DMS153 treated with DMSO at 0.1 percent for 48 hours (cell line): Measurements from ENCODE around the gene DLL4.
"Not testable (repeated sequence)": the region's sequence is repeated elsewhere in the genome, so short reads cannot be mapped to it uniquely, and the experiment has no call there.

ENCODE experiments used
- DNase-seq: peaks from one replicate; lab custom pipeline; 2025; ENCODE audit not compliant: unreplicated experiment; lab: John Stamatoyannopoulos, UW

Gene DLL4

DNA sequence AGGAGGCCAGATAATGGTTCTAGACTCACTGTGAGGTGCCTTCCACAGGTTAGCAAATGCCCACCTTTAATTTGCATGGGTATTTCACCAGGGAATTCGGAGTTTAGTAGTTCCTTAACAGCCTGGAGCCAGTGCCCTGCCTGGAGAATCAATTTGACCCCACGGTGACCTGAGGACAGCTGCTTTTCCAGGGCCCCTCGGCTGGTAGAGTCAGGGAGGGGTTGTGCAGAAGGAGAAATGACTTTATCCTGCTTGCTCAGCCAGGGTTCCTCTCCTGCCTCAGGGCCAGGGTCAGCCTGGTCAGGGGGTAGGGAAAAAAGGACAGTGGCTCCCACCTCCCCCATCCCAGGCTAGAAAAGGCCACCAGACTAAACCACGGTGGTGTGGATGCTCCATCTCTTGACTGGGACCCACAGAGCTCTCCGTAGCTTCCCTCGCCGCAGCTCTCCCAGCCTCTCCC lies 12.0 kb downstream of the DLL4 start:
- DNase-seq = no peak

DNA sequence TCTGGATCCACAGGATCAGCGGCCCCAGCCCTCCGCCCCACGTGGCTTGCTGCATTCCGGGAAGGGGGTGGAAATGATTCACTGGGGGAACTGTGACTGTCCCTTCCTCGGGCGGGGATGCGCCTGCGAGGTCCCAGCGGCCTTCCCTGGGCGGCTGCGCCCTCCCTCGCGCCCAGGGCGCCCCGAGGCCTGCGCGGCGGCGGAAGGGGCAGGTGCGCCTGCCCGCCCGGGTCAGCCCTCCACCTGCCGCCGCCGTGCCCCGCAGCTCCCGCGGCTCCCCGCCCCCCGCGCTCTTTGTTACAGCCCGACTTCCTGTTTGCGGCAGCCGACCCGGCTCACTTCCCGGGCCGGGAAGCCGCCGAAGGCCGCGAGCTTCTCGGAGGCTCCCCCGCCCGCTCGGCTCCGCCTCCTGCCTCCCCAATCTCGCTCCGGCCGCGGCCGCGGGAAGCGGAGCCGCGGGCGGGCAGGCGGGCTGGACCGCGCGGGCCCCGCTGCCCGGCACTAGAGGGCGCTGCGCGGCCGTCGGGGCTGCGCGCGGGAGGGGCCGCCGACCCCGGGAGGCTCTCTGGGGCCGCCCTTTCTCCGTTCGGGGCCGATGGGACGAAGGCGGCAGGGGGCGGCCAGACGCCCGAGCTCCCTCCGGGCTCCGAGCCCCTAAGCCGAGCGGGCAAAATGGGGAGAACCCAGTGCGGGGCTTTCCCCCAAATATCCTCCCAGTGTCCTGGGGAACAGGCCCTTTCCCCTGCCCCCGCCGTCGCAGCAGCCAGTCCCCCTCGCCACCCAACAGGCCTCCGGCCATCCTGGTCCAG lies 12.6 kb downstream of the DLL4 start:
- no peak for DNase-seq

DNA sequence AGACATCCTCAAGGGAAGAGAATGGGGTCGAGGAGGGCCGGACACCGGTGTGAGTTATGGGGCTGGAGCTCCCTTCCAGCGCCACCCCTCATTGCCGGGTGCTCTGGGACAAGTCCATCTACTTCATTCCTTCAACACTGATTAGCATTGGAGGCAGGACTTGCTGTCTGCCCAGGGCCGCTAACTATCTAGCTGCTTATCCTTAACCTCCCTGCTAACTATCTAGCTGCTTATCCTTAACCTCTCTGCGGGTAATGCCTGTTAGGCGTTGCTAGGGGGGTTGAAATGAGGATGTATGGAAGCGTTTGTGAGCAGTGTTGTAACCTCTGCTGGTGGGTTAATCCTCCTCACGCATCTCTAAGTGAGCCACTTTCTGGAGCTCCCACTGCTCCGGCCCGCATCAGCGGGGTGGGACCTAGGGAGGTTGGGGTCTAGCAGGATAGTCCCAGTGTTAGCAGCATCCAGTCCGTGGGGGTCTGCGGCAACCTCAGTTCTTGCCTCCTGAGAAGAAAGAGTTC lies 13.3 kb downstream of the DLL4 start:
- DNase-seq = no peak

DNA sequence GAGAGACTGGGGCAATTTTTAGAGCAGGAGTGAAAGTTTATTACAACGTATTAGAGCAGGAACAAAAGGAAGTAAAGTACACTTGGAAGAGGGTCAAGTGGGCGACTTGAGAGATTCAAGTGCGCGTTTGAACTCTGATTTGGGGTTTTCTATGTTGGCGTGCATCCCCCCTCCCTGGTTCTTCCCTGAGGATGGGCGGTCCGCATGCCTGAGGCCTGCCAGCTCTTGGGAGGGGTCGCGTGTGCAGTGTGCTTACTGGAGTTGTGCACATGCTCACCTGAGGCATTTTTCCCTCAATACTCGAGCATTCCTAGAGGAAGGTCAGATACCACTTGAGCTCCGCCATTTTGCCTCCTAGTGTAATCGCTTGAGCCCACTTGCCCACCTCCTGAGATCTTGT lies 13.7 kb downstream of the DLL4 start:
- DNase-seq = no peak

DNA sequence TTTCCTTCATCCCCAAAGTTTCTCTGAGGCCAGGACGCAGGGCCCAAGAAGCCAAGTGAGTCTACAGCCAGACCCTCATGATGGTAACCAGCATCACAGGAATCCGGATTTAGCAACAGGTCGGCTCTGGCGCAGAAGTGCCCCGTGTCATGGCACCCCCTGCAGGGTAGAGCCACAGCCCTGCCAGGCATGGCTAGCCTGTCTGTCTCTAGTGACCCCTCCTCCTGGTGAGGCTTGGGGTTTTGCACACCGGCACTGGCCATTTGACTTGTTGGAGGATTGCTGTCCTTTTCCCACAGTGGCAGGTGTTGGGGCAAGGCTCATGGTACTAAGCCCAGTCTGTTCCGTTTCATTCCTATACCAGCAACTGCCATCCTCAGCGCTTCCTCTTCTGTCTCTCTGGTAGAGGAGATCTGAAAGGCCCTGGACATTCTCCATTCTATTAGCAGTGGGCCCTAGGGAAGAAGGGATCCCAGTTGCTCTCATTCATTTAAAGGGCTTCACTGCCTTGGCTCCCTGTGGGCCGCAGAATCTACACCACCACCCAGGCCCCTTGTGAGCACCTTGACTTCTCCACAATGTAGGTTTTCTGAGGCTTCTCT lies 14.7 kb downstream of the DLL4 start:
- DNase-seq = no peak

DNA sequence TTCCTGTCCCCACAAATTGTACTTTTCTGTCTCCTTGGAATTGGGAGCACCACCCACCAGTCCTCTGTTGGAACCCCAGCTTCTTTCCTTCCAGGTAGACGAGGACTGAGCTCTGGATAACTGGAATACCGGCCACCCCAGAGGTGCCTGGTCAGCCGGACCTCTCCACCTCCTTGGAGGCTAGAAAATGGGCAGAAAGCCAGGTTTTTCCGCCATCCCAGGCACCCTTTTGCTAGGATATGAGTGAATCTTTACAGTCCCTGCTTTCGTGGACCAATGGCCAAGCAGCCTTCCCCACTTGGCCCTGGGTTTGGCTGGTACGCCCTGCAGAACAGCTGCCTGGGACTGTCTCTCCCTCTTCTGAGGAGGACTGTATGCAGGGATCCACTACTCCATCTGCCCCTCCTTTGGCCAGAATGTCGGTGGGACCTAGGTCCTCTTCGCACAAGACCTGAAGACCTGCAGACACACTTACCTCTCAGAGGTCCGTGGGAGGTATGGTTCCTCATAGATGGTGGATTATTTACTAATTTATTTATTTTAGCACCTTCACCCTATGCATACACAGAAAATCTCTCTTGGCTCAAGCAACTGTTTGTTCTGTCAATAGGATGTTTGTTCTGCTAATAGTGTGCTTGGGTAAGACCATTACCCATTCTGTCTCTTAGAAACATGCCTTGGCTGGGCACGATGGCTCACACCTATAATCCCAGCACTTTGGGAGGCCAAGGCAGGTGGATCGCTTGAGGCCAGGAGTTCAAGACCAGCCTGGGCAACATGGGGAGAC lies 15.6 kb downstream of the DLL4 start:
- no peak for DNase-seq

DNA sequence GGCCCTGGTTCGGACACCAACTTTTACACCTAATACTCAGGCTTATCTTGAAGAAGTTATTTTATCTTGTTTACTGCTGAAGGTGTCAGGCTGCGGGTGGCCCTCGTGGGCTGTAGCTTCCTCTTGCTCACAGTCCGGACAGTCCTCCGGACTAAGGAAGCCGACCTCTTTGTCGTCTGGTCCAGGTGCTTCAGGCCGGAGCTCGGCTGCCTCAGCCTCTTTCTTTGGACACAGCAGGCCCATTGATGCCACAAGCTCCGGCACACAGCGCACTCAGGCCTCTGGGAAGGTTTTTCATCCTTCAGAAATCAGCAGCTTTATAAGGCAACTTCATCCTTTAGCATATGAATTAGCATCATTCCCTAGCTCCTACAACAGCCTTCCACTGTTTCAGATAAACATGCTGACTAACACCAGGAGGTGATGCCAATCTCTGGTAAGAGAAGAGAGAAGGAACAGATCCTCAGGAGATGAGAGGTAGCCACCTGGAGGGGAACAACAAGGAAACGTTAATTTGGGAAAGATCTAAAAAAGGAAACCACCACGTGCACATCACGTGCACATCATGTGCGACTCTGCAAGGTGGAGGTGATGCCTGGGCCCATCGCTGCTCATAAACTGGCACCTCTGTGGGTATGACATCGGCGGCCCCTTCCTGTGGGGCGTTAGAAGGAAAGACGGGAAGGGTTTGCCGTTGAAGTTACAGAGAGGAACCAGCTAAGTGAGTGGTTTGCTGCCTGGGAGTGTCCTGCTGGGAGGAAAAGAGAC lies 19.8 kb downstream of the DLL4 start:
- no peak for DNase-seq

DNA sequence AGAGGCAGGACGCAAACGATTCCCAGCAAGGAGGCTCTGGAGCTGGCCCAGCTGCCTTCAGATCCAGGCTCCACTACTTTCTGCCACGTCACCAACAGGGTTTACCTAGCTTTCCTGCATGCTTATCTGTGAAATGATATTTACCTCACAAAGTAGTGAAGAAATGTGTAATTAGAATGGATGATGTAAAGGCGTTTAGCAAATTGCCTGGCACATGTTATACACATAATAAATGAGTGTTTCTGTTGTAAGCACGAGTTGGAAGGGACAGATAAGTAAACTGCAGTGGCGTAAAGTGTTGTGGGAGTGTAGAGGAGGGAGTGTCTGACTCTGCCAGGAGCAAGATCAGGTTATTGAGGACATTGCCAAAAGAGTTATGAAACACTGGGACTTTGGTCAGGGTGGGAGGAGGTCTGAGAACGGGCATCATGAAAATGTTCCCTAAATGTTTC lies 20.6 kb downstream of the DLL4 start:
- no peak for DNase-seq

DNA sequence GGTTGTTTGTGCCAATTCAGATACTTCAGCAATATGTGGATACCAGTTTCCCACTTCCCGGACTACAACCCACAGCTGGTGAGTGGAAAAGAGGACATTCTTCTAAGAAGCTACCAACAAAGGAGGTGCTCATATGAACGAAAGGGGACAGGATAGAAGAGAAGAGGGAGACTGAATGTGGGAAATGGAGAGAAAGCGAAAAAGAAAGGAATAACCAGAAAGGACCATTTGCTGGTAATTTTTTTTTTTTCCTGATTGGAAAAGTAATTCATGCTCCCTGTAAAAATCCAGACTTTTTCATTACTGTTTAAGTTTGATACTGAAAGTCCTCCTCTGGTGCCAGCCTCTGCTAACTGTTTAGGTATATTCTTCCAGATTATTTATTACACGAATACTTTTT lies 22.6 kb downstream of the DLL4 start:
- DNase-seq = no peak

DNA sequence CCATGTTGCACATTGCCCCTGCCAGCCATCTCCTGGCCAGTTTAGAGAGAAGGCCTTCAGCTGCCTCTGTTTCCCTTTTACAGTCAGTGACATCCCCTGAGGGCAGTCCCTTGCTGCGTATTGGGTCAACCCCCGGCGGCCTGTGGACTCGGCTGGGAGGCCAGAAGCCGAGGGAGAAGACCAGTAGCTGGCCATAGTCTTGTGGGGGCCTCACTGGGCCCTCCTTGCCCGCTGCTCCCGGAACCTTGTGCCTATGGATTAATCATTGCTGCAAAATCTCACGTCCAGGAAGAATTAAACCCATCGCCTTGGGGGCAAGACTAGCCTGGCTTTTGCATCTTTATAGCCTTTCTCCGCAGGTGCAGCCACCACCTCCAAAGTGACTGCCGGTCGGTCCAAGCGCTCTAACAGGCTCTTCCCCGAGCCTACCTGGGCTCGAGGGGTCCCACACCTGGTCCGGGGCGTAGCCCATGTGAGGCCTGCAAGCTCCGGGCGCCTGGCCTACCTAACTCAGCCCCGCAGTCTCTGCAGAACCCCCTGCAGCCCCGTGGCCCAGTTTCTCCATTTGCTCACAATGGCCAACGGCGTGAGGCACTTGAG lies 23.3 kb downstream of the DLL4 start:
- no peak for DNase-seq

DNA sequence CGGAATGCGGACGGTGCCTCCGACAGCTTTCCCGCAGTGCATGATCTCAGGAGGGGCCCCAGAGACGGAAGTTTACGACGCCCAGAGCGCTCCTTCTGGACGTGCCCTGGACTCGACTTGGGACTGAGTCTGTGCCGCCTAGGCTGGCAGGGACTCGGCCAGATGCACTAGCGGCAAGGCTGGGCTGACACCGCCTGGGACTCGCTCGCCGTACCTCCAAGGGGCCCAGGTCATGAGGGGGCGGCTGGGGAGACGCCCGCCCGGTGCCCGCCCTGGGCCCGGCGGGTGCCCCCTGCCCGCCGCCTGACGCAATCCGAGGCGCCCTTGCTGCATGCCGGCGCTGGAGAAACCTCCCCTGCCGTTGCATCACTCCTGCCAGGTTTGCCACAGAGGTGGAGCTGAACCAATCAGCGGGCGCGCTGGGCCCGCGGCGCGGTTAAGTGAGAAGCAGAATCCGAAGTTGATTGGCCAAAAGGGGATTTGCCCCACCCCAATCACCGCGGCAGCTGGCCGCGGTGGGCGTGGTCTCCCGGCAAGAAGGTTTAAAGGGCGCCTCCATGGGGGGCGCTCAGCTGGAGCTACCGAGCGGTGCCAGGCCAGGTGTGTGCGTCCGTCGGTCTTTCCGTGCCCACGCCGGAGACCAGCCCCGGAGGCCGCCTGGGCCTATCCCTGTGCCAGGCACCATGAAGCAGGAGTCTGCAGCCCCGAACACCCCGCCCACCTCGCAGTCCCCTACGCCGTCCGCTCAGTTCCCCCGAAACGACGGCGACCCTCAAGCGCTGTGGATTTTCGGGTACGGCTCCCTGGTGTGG lies 24.0 kb downstream of the DLL4 start, which contains the start of gene CHAC1:
Gene CHAC1, plus strand, starts transcription at position 571 of the 812 bp plus-strand sequence. Its CDS starts 113 bp downstream, at position 684.
- peak; percentile 48 for DNase-seq

DNA sequence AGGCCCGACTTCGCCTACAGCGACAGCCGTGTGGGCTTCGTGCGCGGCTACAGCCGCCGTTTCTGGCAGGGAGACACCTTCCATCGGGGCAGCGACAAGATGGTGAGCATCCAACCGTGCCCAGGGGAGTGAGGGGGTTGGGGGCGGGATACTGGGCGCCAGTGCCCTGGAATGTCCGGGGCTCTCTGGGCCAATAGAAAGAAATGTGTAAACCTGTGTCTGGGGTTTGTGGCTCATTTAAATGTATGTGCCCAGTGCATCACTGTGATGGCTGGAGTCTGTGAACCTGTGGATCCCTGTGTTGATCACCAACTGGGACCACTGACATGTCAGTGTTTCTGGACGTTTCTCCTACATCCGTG lies 24.6 kb downstream of the DLL4 start:
- DNase-seq = no peak

DNA sequence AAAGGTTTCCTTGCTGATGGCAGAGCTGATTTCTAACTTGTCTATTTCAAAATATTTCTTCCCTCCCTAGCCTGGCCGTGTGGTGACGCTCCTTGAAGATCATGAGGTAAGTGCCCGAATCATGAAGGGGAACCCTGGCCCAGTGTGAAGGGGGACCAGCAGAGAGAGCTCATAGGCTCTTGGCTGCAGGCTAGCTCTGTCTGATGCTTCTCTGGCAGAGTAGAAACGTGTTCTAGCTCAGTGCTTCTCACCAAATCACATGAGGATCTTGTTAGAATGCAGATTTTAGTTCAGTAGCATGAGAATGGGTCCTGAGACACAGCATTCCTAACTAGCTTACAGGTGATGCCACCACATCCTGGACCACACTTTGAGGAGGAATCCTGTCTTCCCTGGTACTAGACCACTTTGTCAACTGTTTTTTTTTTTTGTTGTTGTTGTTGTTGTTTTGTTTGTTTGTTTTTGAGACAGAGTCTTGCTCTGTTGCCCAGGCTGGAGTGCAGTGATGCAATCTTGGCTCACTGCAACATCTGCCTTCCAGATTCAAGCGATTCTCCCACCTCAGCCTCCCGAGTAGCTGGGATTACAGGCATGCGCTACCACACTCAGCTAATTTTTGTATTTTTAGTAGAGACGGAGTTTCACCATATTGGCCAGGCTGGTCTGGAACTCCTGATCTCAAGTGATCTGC lies 25.2 kb downstream of the DLL4 start:
- DNase-seq = not testable (repeated sequence)

DNA sequence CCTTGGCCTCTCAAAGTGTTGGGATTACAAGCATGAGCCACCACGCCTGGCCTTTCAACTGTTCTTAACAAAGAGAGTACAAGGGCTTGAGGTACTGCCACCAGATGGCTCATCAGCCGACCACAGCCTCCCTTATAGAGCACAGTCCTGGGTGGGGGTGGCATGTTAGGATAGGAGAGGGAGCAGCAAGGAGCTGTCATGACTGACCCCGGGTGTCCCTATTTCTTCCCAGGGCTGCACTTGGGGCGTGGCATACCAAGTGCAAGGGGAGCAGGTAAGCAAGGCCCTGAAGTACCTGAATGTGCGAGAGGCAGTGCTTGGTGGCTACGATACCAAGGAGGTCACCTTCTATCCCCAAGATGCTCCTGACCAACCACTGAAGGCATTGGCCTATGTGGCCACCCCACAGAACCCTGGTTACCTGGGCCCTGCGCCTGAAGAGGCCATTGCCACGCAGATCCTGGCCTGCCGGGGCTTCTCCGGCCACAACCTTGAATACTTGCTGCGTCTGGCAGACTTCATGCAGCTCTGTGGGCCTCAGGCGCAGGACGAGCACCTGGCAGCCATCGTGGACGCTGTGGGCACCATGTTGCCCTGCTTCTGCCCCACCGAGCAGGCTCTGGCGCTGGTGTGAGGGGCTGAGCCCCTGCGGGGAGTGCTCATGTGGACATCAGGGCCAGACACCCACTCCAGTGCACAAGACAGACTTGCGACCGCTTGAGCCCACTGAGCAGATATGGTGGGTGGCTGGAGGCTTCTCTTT lies 26.2 kb downstream of the DLL4 start:
- no peak for DNase-seq

DNA sequence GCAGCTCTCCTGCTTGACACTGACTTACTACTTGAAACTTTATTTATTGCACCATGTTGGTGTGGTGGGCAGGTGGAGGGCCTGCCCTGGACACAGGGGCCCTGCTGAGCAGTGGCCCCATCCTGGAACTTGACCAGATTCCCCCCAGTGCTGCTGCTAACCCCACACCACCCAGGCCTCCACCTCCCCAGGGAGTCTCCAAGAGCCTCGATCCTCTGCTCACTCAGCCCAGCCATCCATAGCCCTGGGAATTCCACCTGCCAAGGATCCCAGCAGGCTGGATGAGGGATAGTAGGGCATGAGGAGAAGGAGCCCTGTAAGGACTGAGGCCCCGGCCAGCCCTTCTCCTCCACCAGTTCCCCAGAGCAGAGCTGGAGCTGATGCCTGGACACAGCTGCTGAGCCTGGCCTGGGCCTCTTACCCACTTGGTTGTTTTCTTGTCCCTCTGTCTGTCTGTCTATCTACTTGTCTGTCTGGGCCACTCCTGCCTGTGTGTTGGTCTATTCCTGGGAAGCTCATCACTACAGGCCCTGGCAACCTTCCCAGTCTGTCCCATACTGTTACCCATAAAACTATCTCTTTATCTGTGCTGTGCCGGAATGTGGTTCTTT lies 26.9 kb downstream of the DLL4 start:
- DNase-seq = no peak

DNA sequence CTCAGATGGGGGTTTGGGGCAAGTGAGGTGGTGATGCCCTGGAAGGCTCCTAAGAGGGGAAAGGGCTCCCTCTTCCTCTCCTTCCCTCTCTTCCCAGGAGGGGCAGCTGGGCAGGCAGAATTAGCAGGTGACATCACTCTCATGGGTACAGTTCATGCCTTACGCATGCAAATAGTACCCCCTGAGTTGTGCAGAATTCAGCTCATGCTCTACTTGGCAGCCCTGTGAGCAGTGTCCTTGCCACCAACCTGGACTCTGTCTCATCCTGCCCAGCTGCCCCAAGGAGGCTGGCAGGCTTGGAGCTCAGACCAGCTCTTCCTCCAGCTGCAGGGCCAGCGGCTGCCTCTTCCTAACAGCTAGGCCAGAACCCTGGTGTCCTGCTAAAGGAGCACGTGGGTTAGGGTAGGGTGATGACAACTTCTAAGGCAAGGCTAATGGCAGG lies 27.4 kb downstream of the DLL4 start:
- no peak for DNase-seq

DNA sequence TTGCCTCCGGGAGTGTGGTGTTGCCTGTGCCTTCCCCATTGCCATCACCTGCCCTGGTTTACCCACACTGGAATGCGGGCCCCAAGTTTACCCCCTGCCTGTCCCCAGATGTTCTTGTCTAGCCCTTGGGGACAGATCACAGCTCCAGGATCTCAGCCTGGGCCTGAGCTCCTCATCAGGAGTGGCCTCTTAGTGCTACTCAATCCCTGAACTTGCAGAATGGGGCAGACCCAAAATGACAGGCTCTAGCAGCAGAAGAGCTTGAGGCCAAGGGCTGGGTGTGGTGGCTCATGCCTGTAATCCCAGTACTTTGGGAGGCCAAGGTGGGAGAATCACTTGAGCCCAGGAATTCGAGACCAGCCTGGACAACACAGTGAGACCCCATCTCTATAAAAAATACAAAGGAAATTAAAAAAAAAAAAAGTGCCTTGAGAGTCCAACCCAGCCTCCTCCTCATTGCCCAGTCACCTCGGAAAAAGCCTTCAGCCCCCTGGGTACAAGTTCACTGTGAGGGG lies 28.0 kb downstream of the DLL4 start:
- no peak for DNase-seq
